Naive thymus-derived CD8-positive, alpha-beta T cell (primary cell): ENCODE data around the gene ARL8A. TPM values are rescaled to one million over a fixed set of nuclear protein-coding genes. Genes with fewer than 3 reads are reported as not detected.
"Not testable (repeated sequence)": the region's sequence is repeated elsewhere in the genome, so short reads cannot be mapped to it uniquely, and the experiment has no call there.

Experiments used
- ATAC-seq, 2 donors: fragments of 150-1000 bp; cut with Tn5 transposase in 1 of 2; sonication (Bioruptor Pico), chemical (Tn5 transposase) in 1 of 2; 1 replicate in 1 of 2; 2 replicates in 1 of 2; pipeline ENCODE4 v1.10.0; 2021; ENCODE audit warnings: mild to moderate bottlenecking in 2 of 2, moderate library complexity in 2 of 2
- POLR2A ChIA-PET: fragments of 350-600 bp; sonication (Branson Sonifier 250); formaldehyde crosslinking; loops from one replicate; lab custom pipeline; 2021; ENCODE audit warnings: antibody characterized with exemption; lab: Charles Lee
- DNase-seq, 10 donors: peaks; one replicate each; pipeline versions ENCODE4 v3.0.0 to v3.0.0-alpha.2; 2020 to 2022
- H3K27ac Mint-ChIP-seq, 10 donors: one replicate each; pipeline ENCODE4 v1.8.0; 2020 to 2022; ENCODE audit warnings: mild to moderate bottlenecking in 10 of 10, mixed read lengths in 10 of 10, moderate library complexity in 4 of 10, inconsistent platforms in 1 of 10
- H3K27me3 Mint-ChIP-seq, 5 donors: one replicate each; pipeline ENCODE4 v1.8.0; 2021 to 2022; ENCODE audit warnings: mixed read lengths in 5 of 5
- H3K36me3 Mint-ChIP-seq, 3 donors: one replicate each; pipeline ENCODE4 v1.8.0; 2020 to 2022; ENCODE audit warnings: mixed read lengths in 3 of 3, mild to moderate bottlenecking in 2 of 3, inconsistent platforms in 1 of 3
- H3K4me1 Mint-ChIP-seq, 4 donors: one replicate each; pipeline ENCODE4 v1.8.0; 2021 to 2022; ENCODE audit warnings: mixed read lengths in 4 of 4
- H3K4me3 Mint-ChIP-seq, 10 donors: one replicate each; pipeline ENCODE4 v1.8.0; 2020 to 2022; ENCODE audit warnings: mild to moderate bottlenecking in 10 of 10, mixed read lengths in 10 of 10, moderate library complexity in 6 of 10, inconsistent platforms in 1 of 10
- H3K9me3 Mint-ChIP-seq, 9 donors: one replicate each; pipeline ENCODE4 v1.8.0; 2020 to 2022; ENCODE audit warnings: mixed read lengths in 9 of 9, mild to moderate bottlenecking in 3 of 9, inconsistent platforms in 1 of 9, moderate library complexity in 1 of 9
- polyA plus RNA-seq, 3 donors: library from polyadenylated mRNA; unstranded; fragments of 300-500 nt; fragmentation: Illumina TruSeq; gene quantifications; one replicate each; pipeline ENCODE4 v1.2.3, GENCODE V29; 2021
- total RNA-seq, 8 experiments: library from RNA in 2 of 8; stranded (reverse) in 2 of 8; gene quantifications; one replicate each; pipeline ENCODE4 v1.2.3 and lab custom pipeline; 2021 to 2026

ARL8A gene
- total and polyA plus RNA-seq, 5 experiments from 2014 or later = 4.9 to 50.0 (median 6.4) TPM

DNA sequence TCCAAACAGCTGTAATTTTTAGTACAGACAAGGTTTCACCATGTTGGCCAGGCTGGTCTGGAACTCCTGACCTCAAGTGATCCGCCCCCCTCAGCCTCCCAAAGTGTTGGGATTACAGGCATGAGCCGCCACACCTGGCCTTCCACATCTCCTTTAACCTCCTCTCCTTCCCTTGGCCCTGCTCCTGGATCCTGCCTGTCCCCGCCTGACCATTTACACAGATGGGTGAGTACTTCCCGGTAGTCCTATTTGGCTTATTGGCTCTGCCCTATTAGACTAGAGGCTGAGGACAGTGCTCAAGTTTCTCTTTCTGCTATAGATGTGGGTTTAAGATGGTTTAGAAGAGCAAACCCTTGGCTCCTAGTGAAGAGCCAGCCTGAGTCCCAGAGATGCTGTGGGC is 8.7 kb upstream of the ARL8A start:
- no peaks in the 10 kb centered on the region for H3K9me3 Mint-ChIP-seq
- H3K4me1 Mint-ChIP-seq = peaks cover 19 to 40% (median 25%) of the 10 kb centered on the region in 4 donors
- peak in 1 of 10 donors; percentile 28 for DNase-seq
- H3K27ac Mint-ChIP-seq = peak overlapping the region in 7 of 10 donors; percentile 18 to 89 (median 58)
- no peak overlapping the region for H3K4me3 Mint-ChIP-seq
- POLR2A ChIA-PET = no interaction called here
- no peak for ATAC-seq
- H3K36me3 Mint-ChIP-seq = peaks cover 0 to 90% (median 26%) of the 10 kb centered on the region in 3 donors
- H3K27me3 Mint-ChIP-seq = no peaks in the 10 kb centered on the region

DNA sequence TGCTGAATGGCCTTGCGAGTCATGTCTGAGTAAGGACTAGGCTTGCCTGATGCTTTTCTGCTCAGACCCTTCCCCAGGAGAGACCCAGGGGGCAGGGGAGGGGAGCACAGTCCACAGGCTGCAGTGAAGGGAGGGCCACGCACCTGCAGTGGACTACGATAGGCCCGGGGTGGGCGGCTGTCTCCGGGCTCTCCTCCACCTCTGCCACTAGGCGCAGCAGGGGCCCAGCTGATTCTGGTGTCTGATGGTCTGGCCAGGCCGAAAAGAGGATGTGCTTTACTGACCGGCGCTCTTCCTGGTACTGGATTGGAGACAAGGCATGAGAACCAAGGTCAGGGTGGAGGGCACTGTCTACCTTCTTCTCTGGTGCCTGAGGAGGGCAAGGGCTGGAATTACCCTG is 7.9 kb upstream of the ARL8A start:
- Mint-ChIP-seq H3K27ac (peak overlapping the region in 2 of 10 donors; percentile 55 to 61), H3K36me3 (peaks cover 0 to 89% (median 26%) of the 10 kb centered on the region in 3 donors), H3K4me3 (no peak overlapping the region), H3K27me3 (no peaks in the 10 kb centered on the region), H3K4me1 (peaks cover 10 to 31% (median 23%) of the 10 kb centered on the region in 4 donors), H3K9me3 (no peaks in the 10 kb centered on the region)
- ATAC-seq = no peak
- peak in 1 of 10 donors; percentile 13 for DNase-seq
- POLR2A ChIA-PET = no interaction called here

DNA sequence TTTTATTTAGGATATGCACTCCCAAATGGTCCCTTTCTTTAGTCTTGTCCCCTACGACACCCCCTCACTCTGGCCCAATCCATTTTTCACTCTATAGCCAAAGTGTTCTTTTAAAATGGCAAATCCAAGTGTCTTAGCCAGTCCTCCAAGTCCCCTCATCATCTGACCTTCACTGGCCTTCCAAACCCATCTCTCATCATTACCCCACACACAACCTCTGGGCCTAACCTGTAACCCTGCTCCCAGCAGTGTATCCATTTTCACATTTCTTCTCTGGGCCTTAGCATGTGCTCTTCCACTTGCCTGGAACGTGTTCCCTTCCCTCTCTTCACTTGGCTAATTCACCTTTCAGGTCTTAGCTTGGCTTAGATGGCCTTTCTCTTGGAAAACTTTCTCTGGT is 6.5 kb upstream of the ARL8A start:
- DNase-seq (no peak), ATAC-seq (no peak)
- Mint-ChIP-seq H3K27me3 (no peaks in the 10 kb centered on the region), H3K4me1 (peaks cover 9 to 26% (median 20%) of the 10 kb centered on the region in 4 donors), H3K27ac (peak overlapping the region in 9 of 10 donors; percentile 22 to 79 (median 68)), H3K36me3 (peaks cover 0 to 77% (median 26%) of the 10 kb centered on the region in 3 donors), H3K4me3 (no peak overlapping the region), H3K9me3 (no peaks in the 10 kb centered on the region)
- POLR2A ChIA-PET = no interaction called here

DNA sequence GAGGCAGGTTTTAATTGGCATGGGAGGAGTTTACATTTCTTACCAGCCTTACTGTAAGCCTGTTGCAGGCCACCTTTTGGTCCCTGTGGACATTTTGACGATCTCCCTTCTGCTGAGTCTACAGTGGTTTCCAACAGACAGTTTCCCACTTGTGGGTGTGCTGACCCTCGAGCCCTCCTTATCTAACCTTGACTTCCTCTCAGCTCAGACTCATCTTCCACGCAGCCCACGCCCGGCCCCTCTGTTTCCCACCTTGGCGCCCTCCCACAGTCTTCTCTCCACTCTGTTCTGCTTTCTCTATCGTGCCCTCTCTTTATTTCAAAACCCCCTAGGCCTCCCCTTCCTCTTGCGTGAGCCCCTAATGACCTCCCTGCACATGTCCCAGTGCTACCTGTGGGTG is 6.1 kb upstream of the ARL8A start:
- Mint-ChIP-seq H3K4me3 (no peak overlapping the region), H3K4me1 (peaks cover 9 to 24% (median 19%) of the 10 kb centered on the region in 4 donors), H3K9me3 (no peaks in the 10 kb centered on the region), H3K36me3 (peaks cover 0 to 73% (median 26%) of the 10 kb centered on the region in 3 donors), H3K27ac (peak overlapping the region in 8 of 10 donors; percentile 22 to 79 (median 68)), H3K27me3 (no peaks in the 10 kb centered on the region)
- DNase-seq (no peak), ATAC-seq (no peak)
- POLR2A ChIA-PET = no interaction called here

DNA sequence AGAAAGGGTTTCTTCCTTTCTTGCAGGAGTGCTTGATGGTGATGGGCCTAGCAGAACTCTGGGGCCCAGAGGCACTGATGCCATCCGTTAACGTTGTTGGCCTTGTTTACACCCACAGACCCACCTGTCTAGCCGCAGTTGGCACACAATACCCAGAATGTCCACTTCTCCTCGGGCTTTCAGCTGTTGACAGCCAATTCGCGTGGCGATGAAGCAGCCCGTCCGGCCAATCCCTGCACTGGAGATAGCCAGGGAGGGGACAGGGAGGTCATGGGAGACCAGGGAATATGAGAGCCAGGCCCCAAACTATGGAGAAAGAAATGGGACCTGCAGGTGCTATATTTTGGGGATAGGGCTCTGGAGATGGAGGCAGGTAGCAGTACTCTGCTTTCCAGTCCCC is 5.7 kb upstream of the ARL8A start:
- peaks cover 0 to 70% (median 26%) of the 10 kb centered on the region in 3 donors for H3K36me3 Mint-ChIP-seq
- H3K27ac Mint-ChIP-seq = peak overlapping the region in 3 of 10 donors; percentile 46 to 75 (median 61)

DNA sequence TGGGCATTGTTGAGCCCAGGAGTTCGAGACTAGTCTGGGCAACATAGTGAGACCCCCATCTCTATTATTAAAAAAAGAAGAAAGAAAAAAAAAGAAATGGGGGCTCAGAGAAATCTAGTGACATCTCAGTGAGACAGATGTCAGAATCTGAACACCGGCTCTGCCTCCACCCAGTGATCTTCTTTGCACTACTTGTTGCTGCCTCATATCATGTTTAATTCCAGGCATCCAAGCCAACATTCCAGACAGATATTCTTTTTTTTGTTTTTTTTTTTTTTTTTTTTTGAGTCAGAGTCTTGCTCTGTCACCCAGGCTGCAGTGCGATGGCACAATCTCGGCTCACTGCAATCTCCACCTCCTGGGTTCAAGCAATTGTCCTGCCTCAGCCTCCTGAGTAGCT is 5.0 kb upstream of the ARL8A start:
- ATAC-seq (no peak), DNase-seq (no peak)
- H3K9me3 Mint-ChIP-seq = no peaks in the 10 kb centered on the region
- peak overlapping the region in 1 of 10 donors; percentile 48 for H3K27ac Mint-ChIP-seq
- POLR2A ChIA-PET = no interaction called here
- peaks cover 0 to 63% (median 21%) of the 10 kb centered on the region in 3 donors for H3K36me3 Mint-ChIP-seq
- no peaks in the 10 kb centered on the region for H3K27me3 Mint-ChIP-seq
- H3K4me1 Mint-ChIP-seq = peaks cover 9 to 20% (median 17%) of the 10 kb centered on the region in 4 donors
- no peak overlapping the region for H3K4me3 Mint-ChIP-seq

More for the DNA sequence above, 5.7 kb upstream of the ARL8A start:
- Mint-ChIP-seq H3K4me3 (no peak overlapping the region), H3K9me3 (no peaks in the 10 kb centered on the region), H3K27me3 (no peaks in the 10 kb centered on the region), H3K4me1 (peaks cover 12 to 24% (median 20%) of the 10 kb centered on the region in 4 donors)
- DNase-seq = no peak
- POLR2A ChIA-PET = no interaction called here
- no peak for ATAC-seq

DNA sequence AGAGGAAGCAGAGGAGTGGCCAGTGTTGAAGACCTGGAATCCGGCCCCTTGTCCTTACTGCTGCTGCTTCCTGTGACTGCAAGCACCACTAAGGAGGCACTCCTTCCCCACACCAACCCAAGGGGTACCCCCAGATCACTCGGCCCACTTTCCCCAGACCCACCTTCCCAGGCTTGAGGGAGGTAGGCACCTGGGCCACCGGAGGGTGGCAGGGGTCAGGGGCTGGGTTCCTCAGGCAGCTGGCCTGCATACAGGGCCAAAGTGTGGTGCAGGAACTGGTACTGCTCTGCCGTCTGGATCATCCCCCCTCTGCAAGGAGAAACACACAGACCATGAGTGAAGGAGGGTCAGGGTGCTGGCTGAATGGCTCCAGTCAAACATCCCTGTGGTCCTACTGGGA is 3.9 kb upstream of the ARL8A start:
- H3K4me1 Mint-ChIP-seq = peaks cover 11 to 21% (median 17%) of the 10 kb centered on the region in 4 donors
- no peaks in the 10 kb centered on the region for H3K9me3 Mint-ChIP-seq
- no peaks in the 10 kb centered on the region for H3K27me3 Mint-ChIP-seq
- H3K4me3 Mint-ChIP-seq = no peak overlapping the region
- ATAC-seq (no peak), DNase-seq (no peak)
- H3K27ac Mint-ChIP-seq = peak overlapping the region in 4 of 10 donors; percentile 33 to 73 (median 50)
- peaks cover 0 to 55% (median 16%) of the 10 kb centered on the region in 3 donors for H3K36me3 Mint-ChIP-seq
- POLR2A ChIA-PET = interaction anchor here (6.3 kb wide), 1 partner anchor 12 kb away, joined by 55 read pairs; the partner anchor contains the start of gene PTPN7

DNA sequence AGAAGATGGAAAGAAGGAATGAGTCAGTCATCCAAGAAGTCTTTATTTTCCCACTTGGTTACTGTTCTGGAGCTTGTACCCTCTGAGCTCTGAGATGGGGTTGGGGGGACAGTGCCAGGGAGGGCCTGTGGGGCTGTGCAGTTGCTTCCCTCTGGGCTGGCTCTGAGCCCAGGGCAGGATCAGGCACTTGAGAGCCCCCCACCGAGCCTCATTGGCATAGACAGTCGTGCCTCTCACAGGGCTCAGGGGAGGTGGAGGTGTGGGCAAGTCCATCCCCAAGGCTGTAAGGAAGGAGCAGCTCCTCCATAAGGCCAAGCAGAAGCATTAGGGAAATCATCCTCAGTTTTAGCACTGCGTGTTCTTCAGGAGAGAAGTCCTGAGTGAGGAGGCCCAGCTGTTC is 2.5 kb upstream of the ARL8A start:
- H3K4me3 Mint-ChIP-seq = no peak overlapping the region
- POLR2A ChIA-PET = interaction anchor here (6.3 kb wide), 1 partner anchor 14 kb away, joined by 55 read pairs; the partner anchor contains the start of gene PTPN7
- peaks cover 19 to 35% (median 26%) of the 10 kb centered on the region in 4 donors for H3K4me1 Mint-ChIP-seq
- DNase-seq (no peak), ATAC-seq (no peak)
- peak overlapping the region in 3 of 10 donors; percentile 46 to 65 (median 56) for H3K27ac Mint-ChIP-seq
- H3K9me3 Mint-ChIP-seq = no peaks in the 10 kb centered on the region
- H3K27me3 Mint-ChIP-seq = no peaks in the 10 kb centered on the region
- peaks cover 0 to 41% (median 12%) of the 10 kb centered on the region in 3 donors for H3K36me3 Mint-ChIP-seq

DNA sequence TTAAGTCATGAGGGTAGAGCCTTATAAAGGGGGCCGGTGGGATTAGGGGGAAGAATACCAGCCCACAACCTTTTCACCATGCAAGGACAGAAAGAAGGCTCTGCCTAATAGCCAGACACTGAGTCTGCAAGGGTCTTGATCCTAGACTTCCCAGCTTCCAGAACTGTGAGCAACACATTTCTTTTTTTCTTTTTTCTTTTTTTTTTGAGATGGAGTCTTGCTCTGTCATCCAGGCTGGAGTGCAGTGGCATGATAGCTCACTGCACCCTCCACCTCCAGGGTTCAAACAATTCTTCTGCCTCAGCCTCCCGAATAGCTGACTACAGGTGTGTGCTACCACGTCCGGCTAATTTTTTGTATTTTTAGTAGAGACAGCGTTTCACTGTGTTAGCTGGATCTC is 1.7 kb upstream of the ARL8A start:
- Mint-ChIP-seq H3K36me3 (peaks cover 0 to 34% (median 12%) of the 10 kb centered on the region in 3 donors), H3K4me1 (peaks cover 19 to 39% (median 31%) of the 10 kb centered on the region in 4 donors), H3K27me3 (no peaks in the 10 kb centered on the region), H3K9me3 (no peaks in the 10 kb centered on the region), H3K4me3 (peak overlapping the region in 7 of 10 donors; percentile 19 to 94 (median 43)), H3K27ac (peak overlapping the region in 4 of 10 donors; percentile 28 to 76 (median 67))
- DNase-seq (no peak), ATAC-seq (no peak)
- POLR2A ChIA-PET = interaction anchor here (6.3 kb wide), 1 partner anchor 14 kb away, joined by 55 read pairs; the partner anchor contains the start of gene PTPN7

DNA sequence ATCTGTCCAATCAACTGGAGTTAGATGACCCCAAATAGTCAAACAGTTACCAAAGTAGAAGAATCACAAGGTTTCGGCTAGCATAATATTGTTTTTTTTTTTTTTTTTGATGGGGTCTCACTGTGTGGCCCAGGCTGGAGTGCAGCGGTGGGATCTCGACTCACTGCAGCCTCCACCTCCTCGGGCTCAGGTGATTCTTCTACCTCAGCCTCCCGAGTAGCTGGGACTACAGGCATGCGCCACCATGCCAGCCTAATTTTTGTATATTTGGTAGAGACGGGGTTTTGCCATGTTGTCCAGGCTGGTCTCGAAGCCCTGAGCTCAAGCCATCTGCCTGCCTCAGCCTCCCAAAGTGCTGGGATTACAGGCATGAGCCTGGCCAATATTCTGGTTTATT is 1.2 kb upstream of the ARL8A start:
- POLR2A ChIA-PET = interaction anchor here (6.3 kb wide), 1 partner anchor 15 kb away, joined by 55 read pairs; the partner anchor contains the start of gene PTPN7
- Mint-ChIP-seq H3K4me3 (peak overlapping the region; percentile 77 to 94 (median 88)), H3K4me1 (peaks cover 14 to 45% (median 31%) of the 10 kb centered on the region in 4 donors), H3K36me3 (peaks cover 0 to 28% (median 7%) of the 10 kb centered on the region in 3 donors), H3K27ac (peak overlapping the region in 8 of 10 donors; percentile 80 to 95 (median 89))
- not testable (repeated sequence) for ATAC-seq, DNase-seq, H3K27me3 Mint-ChIP-seq, H3K9me3 Mint-ChIP-seq

DNA sequence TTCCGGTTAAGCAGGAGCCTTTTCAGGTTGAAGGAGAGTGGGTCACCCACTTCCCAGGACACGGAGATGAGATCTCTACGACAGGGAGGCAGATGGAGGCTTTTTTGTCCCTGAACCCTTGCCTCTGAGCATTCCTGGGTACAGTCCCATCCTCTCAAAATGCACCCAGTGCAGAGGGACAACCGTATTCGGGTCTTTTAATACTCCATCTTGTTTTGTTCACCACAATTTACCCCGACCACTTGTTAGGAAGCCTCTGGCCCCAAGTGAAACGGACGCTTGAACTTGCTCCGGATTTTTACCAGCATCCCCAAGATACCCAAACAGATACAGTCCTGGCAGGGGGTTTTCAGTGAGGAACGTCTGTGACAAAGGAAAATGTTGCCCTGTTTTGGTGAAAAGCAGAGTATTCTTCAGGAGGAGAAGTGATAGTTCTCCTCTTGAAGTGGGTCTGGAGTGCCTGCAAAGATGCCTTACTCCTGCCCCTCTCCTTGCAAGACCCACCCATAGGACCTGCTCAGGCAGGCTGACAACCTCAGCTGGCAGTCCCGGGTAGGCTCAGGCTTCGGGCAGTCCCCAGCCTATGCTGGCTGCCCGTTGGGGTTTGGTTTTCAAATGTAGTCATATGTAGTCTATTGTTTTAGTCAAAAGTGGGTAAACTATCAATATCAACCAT is 669 bp upstream of the ARL8A start:
- peak; percentile 13 to 17 for ATAC-seq
- Mint-ChIP-seq H3K4me1 (peaks cover 12 to 49% (median 34%) of the 10 kb centered on the region in 4 donors), H3K36me3 (peaks cover 0 to 28% (median 2%) of the 10 kb centered on the region in 3 donors), H3K9me3 (no peaks in the 10 kb centered on the region), H3K27me3 (no peaks in the 10 kb centered on the region), H3K4me3 (peak overlapping the region; percentile 77 to 94 (median 88)), H3K27ac (peak overlapping the region; percentile 55 to 95 (median 89))
- POLR2A ChIA-PET = interaction anchor here (1.0 to 6.3 kb wide), 3 partner anchors 9 to 20 kb away, joined by 3 to 55 read pairs (median 3); partner anchors contain the start of gene PTPN7
- DNase-seq = peak in 1 of 10 donors; percentile 24

DNA sequence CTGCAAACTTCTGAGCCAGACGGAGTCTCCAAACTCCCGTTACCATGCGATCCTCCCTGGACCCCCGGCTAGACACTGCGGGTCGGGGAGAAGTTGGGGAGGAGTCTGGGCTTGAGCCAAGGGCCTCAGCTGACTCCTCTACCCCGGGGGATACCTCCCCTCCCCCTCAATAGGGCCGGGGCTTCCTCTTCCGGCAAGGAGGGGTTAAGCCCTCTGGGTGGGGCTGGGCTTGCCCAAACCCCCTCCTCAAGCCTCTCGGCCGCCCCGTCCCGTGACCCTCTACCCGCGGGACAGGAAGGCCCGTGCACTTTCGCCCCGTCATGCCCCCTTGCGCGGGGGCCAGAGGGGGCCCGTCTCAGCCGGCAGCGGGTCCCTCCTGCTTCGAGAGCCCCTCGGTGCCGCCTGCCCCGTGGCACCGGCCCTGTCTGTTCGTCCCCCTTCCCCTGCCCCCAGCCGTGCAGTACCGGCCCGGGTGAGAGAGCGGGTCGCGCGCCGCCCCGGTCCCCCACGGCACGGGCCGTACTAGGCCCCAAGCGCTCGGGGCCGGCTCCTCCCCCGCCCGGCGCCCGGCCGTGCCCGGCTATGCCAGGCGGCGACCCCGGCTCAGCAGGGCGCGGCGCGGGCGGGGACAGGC is 652 bp downstream of the ARL8A start:
- peaks cover 12 to 52% (median 37%) of the 10 kb centered on the region in 4 donors for H3K4me1 Mint-ChIP-seq
- peak overlapping the region; percentile 91 to 99 (median 94) for H3K4me3 Mint-ChIP-seq
- peak overlapping the region; percentile 81 to 97 (median 92) for H3K27ac Mint-ChIP-seq
- H3K9me3 Mint-ChIP-seq = no peaks in the 10 kb centered on the region
- peaks cover 0 to 18% (median 0%) of the 10 kb centered on the region in 3 donors for H3K36me3 Mint-ChIP-seq
- no peaks in the 10 kb centered on the region for H3K27me3 Mint-ChIP-seq
- POLR2A ChIA-PET = interaction anchor here (0.9 to 6.3 kb wide), 4 partner anchors 9 to 21 kb away, joined by 3 to 55 read pairs (median 4); partner anchors contain the start of gene PTPN7
- ATAC-seq (peak; percentile 63), DNase-seq (peak in 4 of 10 donors; percentile 10 to 37 (median 18))
